Right lobe of liver (tissue), 4 donors: Measurements from ENCODE around the gene LEP.

ENCODE experiments used
- POLR2A ChIP-seq: fragments of 450-650 bp; IDR thresholded peaks from one replicate; pipeline ENCODE4 v1.6.1; 2017; ENCODE audit warnings: antibody characterized with exemption, mild to moderate bottlenecking
- TF ChIP-seq, protein P1 (sequence below), 4 donors: fragments of 200-600 bp in 3 of 4; fragments of 450-650 bp in 1 of 4; IDR thresholded peaks; one replicate each; pipeline versions ENCODE4 v1.5.1 to v1.8.0; 2016 to 2022; ENCODE audit warnings: antibody characterized with exemption in 4 of 4, mild to moderate bottlenecking in 2 of 4
- donor health status: DM: no; HTN: no; CAD: no.
- donor health status: DM: no; HTN: no; CAD: no.
- donor health status: DM: no; HTN: yes; CAD: no.

- TF ChIP-seq, protein P1, sequence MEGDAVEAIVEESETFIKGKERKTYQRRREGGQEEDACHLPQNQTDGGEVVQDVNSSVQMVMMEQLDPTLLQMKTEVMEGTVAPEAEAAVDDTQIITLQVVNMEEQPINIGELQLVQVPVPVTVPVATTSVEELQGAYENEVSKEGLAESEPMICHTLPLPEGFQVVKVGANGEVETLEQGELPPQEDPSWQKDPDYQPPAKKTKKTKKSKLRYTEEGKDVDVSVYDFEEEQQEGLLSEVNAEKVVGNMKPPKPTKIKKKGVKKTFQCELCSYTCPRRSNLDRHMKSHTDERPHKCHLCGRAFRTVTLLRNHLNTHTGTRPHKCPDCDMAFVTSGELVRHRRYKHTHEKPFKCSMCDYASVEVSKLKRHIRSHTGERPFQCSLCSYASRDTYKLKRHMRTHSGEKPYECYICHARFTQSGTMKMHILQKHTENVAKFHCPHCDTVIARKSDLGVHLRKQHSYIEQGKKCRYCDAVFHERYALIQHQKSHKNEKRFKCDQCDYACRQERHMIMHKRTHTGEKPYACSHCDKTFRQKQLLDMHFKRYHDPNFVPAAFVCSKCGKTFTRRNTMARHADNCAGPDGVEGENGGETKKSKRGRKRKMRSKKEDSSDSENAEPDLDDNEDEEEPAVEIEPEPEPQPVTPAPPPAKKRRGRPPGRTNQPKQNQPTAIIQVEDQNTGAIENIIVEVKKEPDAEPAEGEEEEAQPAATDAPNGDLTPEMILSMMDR (IDR thresholded peaks at IDR 0.05): no peak
- no peak for TF ChIP-seq POLR2A
Observed at GRCh38 chr7:128201067-128201689, 39.9 kb upstream of the LEP start.
